Activated CD4-positive, alpha-beta T cell treated with anti-CD3 and anti-CD28 coated beads, Interleukin-2, amount 50 U/mL, for 4 hours (primary cell): ENCODE measurements around the gene NHLRC3.
"Not testable (repeated sequence)": the region's sequence is repeated elsewhere in the genome, so short reads cannot be mapped to it uniquely, and the experiment has no call there.

Experiments used
- DNase-seq, 2 experiments: peaks; one replicate each; pipeline ENCODE4 v3.0.0-alpha.2; 2020

NHLRC3 gene, protein sequence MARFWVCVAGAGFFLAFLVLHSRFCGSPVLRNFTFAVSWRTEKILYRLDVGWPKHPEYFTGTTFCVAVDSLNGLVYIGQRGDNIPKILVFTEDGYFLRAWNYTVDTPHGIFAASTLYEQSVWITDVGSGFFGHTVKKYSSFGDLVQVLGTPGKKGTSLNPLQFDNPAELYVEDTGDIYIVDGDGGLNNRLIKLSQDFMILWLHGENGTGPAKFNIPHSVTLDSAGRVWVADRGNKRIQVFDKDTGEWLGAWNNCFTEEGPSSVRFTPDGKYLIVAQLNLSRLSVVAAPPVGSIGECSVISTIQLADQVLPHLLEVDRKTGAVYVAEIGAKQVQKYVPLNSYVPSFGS

DNA sequence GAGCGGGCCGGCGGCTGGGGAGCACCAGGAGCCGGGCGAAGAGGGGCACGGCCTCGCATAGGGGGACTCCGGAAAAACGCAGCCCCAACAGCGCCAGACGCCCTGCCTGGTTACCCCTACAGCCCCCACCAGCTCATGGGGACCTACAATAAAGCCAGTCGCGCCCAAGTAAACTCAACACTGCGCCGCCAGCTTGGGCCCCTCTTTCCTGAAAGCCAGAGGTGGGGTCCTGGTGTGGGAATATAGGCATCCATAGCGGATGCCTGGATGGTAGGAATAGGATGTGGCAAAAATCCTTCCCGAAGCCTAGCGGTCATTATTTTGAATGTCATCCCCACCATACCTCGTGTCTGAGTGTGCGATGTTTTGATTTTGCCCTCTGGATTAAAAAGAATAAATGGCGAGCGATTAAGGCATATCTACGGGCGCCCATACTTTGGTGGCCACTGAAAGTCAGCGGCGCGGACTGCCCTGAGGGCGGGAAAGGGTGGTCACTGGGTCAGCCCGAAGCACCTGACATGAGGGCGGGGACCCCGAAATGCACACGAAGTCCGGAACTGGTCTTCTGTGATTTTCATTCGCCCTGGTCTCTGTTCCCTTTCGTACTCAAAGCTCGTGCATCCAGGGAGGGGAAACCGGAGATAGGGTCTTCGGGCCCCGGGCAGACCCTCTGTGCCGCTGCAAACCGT, at the start of gene NHLRC3, which contains the start of gene PROSER1:
TSS of gene NHLRC3 (plus strand) at position 577 of the 689 bp plus-strand sequence. CDS start 184 bp downstream, outside the sequence.
TSS of gene PROSER1 (minus strand) at position 210 of the 689 bp plus-strand sequence. CDS start 847 bp downstream, outside the sequence.
- peak; percentile 75 to 76 for DNase-seq

DNA sequence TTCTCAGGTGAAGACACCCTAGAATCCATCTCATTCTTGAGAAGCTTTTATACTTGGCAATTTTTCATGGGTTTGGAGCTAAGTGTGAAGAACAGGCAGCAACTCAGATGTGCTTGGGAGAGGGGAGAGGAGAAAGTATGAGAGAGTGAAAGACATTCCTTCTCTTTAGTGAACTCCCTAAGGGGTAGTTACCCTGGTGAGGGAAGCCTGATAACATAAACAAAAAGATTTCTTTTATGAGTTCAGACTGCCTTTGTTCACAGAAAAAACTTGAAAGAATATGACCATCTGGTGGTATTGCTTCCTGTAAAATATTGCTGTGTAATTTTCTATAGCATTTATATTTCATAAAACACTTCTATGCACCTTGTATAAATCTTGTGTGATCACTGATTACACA, 47.6 kb upstream of the NHLRC3 start, which contains the start of gene STOML3:
TSS of gene STOML3 (minus strand) at position 139 of the 400 bp plus-strand sequence. CDS start at position 29, 110 bp downstream.
- no peak for DNase-seq

DNA sequence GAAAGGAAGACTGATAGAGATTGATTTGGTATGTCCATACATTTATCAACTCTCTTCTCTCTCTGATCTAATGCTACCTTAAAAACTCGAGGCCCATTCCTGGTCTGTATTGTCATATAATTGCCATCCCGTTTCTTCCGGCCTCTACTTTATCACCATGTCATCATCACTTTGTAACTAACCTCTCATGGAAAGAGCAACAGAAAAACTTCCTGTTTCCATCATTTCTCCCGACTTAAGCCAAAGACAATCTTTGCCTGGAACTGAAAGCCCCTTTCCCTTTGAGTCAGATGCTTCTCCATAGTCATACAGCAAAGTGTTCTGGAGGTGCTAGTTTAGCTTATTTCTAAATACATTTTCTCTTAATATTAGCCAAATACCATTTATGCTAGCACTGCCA, 44.9 kb upstream of the NHLRC3 start:
- no peak for DNase-seq

DNA sequence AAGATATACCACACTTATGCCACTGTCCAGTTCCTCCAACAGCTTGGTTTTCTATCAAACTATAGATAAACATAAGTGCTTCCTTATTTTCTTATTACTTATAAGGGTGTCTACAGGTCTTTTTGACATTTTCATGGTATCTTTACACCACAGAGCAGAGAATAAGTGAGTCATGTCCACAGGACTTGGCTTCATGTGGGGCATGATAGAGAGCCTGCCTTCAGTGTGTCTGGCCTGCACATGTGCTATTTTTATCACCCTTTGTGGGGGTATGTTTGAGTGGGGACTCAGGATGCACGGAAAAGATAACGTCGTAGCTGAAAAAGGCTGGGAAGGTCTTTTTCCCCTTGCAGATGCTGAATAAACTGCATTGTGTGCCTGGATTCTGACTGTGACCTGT, 39.5 kb upstream of the NHLRC3 start:
- DNase-seq, result no peak

DNA sequence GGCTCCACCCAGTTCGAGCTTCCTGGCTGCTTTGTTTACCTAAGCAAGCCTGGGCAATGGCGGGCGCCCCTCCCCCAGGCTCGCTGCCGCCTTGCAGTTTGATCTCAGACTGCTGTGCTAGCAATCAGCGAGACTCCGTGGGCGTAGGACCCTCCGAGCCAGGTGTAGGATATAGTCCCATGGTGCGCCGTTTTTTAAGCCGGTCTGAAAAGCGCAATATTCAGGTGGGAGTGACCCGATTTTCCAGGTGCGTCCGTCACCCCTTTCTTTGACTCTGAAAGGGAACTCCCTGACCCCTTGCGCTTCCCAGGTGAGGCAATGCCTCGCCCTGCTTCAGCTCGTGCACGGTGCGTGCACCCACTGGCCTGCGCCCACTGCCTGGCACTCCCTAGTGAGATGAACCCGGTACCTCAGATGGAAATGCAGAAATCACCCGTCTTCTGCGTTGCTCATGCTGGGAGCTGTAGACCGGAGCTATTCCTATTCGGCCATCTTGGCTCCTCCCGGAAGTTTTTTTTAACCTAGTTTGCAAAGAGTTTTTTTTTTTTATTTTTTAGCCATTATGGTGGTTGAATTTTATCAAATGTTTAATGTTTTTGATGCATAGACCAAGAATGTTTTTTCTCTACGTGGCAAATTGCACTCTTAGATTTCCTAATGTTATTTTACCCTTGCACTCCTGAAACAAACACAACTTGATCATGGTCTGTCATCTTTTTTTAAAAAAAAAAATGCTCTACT, 31.7 kb upstream of the NHLRC3 start:
- DNase-seq, result not testable (repeated sequence)

DNA sequence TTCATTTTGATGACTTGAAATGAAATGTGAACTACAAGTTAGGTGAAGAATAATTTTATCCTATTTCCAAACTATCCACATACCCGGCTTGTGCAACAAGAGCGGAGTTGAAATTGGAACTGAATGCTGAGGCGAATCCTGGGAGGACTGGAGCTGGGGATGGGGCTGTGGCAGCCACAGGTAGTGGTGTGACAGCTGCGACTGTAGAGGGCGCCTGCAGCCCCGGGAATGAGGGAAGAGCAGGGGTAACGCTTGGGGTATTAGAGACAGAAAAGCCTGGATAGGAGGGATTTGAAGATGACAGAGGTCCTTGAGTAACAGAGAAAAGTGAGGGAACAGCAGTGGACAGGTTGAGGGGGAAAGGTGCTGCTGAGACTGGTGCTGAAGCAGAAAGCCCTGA, 25.6 kb upstream of the NHLRC3 start:
- DNase-seq, result no peak

DNA sequence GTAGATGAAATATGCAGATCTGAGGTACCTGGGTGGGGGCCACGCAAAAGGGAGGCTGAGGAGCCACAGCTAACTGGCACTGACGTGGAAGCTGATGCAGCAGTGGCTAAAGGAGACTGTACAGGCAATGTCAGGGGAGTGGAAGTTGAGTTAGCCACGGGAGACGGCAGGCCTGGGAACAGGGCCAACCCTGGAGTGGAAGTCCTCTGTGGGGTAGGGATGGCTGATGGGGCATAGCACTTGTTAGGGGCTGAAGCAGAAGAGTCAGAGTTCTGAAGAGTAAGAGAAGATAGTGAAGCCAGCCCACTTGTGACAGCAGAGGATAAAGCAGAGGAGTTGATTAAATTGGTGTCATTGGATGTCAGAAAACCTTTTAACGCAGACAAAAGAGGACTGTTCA, 24.8 kb upstream of the NHLRC3 start:
- no peak for DNase-seq

DNA sequence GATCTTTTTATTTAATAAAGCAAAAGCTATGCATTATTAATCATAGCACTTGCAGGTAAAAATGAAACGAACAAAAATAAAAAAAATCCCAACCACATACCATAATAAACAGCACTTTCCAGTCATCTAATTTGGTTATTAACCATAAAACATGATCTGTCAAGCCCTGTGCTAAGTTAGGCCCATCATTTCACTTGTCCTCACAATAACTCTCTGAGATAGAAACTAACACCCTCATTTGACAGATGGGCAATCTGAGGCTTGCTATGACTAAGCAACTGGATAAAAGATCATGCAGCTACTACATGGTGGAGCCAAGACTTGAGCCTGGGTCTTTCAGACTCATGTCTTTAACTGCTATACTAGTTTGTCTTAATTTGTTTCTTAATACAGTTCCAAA, 22.2 kb upstream of the NHLRC3 start:
- no peak for DNase-seq

DNA sequence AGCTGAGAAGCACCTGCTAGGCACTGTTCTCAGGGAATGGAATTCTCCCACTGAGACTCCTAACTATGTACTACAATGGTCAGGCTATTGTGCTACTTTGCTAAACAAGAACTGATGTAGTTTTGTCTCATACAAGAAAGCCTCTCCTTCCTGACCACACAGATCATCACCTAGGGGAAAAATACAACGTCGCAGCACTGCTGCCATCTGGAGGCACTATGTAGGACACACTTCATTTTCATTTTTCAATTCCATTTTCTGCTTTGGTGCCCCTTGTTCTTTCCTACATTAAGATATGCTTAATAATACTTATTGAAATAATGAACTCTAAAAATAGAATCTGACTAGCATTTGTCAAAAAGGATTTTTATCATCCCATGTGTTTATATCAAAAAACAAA, 21.5 kb upstream of the NHLRC3 start:
- DNase-seq, result no peak

DNA sequence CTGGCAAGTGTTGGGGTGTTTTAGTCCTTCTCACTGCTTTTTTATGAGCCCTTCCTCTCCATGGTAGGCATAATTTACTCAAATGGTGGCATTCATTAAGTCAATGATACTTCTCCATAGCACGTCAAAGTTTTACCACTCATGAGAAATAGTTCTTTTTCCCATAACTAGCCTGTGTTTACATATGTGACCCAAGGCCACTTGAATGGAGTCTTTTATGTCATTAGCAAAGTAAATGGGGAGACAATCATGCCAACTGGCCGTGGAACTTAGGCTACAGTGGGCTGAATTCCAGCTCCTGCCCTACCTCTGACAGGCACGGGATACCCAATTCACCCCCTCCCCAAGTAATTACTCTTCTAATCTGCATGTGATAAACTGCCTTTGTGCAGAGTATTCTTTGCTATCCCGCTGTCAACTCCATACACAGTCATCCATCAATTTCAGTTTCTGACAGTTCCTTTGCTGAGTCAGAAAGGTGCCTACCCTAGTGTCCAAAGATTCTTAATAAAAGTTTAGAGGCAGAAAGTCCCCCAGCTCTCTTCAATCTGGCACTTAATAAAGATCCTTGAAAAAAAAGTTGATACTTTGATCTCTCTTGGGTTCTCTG, 17.3 kb upstream of the NHLRC3 start:
- no peak for DNase-seq

DNA sequence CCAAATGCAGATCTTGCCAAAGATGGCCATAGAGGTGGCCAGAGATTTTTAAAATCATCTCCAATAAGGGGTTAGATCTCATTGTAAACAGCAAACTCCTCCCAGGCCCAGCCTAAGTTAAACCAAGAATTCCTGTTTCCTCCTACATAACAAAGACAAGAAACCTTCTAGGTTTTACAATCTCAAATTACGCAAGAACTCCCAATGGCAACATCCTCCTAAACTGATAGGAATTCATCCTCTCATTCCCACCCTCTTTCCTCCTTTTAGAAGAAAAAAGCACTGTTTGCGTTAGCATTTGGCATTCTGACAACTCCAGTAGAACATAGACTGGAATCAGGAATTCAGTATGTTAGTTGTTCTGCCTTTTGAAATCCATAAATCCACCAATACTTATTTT, 14.9 kb upstream of the NHLRC3 start:
- DNase-seq, result no peak

DNA sequence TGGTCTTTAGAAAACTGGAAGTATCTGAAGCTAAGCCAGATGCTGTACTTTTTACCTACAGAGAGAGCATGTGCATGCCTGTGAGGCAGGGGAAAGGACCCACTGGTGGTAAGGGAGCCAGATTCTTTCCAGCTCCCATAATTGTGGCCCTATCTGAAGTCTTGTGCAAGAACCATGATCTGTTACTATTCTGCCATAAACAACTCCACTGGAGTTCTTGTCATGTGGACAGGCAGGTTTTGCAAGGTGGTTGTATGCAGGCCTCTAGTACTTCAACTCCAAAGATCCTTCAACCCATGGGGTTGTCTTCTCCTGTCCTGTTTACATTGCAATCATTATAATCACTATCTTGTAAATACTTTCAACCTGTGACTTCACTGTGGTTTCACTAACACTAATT, 14.5 kb upstream of the NHLRC3 start:
- no peak for DNase-seq

DNA sequence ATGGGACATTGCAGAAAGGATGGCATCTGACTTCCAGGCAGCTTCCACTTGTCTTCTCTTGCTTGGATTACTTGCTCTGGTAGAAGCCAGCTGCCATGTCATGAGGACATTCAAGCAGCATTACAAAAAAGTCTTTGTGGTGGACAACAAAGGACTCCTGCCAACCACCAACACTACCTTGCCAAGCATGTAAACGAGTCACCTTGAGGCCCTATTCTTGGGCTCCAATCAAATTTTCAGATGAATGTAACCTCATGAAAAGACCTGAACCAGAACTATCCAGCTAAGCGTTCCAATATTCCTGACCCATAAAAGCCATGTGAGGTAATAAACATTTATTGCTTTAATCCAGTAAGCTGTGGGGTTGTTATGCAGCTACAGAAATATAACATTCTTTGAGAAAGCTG, 12.8 kb upstream of the NHLRC3 start:
- no peak for DNase-seq

DNA sequence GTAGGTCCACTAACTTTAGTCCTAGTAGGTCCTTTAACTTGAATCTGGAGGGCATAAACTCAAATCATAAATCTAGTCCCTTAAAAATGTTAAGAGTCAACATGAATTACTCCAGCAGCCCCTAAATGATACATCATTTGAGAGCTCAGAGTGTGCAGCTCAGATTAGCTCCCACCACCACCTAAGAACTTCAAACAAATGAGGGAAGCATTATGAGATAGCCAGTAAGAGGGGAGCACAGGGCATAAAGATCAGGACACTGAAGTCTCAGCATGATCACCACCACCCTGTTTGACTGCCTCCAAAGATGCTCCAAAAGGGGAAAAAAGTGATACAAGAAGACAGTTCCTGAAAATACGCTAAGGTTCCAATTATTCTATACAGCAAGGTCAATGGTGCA, 6.1 kb upstream of the NHLRC3 start:
- no peak for DNase-seq

DNA sequence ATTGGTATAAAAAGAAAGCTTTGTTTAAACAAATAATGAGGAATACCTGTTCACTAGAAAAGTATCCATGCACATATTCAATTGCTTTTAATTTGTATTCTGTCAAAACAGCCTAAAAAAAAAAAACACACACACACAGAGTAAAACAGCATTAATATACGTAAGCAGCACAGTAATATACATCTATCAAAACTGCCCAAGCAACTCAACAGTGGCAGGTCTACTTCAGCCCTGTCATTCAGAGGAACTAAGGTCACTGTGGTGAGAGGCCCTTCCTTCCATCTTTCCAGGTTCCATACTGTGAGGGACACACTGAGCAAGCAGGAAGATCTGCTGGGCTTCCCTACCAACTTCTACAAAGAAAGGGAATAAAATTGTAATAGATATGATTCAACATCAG, 4.2 kb upstream of the NHLRC3 start:
- DNase-seq, result no peak

DNA sequence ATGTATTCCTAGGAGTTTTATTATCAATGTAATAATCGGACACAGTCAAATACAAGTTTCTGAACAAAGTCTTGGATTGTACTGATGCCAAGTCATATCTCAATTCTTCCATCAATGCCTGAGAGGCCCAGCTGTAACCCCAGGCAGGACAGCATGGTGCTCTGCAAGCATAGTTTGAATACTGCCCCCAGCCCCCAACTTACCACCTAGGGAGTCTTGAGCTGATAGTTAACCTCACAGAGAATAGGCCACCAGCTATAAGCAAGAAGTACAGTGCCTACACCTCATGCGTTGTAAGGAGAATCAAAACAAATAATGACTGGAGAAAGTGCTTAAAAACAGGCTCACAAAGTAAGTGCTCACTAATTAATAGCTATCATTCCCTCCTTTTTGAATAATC, 3.1 kb upstream of the NHLRC3 start:
- DNase-seq, result no peak

DNA sequence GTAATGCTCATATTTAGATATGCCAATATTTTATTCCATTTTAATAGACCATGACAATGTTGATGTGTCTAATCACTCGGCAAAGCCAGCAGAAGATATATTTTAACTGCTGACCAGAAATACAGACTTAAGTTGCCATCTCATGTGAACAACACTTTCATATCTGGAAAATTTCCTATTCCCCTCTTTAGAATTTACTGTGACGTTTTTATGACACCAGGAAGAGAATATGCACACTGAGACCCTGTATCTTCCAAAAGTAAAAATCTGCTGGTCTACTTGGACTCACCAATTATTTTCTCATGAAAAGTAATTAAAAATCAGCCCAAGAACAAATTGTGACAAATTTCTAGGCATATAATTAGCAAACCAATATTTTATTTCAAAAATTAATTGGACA, 2.5 kb upstream of the NHLRC3 start:
- no peak for DNase-seq

DNA sequence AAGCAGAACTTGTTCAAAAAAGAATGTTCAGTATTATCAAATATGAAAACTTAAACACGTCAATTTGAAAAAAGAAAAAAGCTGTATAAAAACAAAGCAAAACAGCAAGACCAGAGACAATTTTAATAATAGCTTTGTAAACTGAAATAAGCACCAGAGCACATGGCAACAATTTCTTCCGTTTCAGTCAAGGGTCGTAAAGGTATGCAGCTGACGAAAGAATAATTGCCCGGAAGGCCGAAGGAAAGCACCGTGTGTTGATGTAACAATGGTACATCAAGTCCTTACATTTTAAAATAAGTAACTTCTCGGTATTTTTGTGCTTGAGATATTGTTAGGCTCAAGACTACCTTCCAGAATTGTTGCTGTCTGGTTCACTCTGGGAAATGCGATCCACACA, 2.0 kb upstream of the NHLRC3 start:
- DNase-seq, result peak in 1 of 2 experiments; percentile 13

DNA sequence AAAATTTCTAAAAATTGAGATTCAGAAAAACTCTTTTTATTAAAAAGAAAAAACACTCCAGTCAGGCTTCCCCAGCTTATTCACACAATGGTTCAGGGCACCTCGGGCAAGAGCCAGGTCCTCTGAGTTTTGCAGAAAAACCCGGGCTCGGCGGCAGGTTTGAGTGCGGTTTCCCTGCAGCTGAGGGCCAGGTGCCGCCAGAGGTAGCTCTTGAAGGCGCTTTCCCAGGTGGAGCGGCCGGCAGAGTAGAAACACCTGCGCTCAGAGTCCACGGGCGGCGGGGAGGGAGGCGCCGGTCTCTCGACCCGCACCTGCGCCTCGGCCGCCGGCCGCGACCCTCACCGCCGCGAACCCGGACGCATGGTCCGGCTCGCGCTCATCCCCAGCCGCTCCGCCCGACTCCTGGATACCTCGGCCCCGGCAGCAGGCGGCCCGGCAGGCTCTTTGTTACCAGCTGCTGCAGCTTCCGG, 811 bp upstream of the NHLRC3 start:
- peak in 1 of 2 experiments; percentile 30 for DNase-seq

DNA sequence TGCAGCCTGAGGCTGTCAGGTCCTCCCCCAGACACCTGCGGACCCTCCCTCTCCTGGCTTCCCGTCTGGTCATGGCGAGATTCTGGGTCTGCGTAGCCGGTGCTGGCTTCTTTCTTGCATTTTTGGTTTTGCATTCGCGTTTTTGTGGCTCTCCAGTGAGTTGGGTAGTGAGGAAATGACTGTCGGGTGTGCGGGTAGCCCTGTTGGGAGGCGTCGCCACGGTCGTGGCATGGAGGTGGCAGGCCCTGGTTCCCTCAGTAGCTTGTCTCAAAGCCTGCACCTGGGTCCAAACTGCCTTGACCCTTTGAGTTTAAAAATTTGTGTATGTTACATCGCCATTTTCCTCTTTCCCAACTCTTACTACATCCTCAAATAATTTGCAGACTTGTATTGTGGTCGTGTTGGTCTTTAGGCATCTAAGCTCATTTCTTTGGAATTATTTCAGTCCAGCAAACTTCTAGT, 344 bp downstream of the NHLRC3 start:
- DNase-seq, result peak; percentile 36 to 38

DNA sequence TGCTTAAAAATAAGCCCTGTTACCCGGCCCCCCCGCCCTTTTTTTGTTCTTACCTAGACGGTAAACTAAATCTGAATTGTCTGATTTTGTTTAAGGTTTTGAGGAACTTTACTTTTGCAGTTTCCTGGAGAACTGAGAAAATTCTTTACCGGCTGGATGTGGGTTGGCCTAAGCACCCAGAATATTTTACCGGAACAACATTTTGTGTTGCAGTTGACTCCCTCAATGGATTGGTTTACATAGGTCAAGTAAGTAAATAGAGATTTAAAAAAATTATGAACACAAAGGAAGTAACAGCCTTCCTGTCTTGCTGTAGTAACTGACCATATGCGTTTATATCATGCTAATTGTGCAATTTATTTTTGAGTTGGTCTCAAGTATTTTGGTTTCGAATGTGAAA, 785 bp downstream of the NHLRC3 start:
- no peak for DNase-seq

DNA sequence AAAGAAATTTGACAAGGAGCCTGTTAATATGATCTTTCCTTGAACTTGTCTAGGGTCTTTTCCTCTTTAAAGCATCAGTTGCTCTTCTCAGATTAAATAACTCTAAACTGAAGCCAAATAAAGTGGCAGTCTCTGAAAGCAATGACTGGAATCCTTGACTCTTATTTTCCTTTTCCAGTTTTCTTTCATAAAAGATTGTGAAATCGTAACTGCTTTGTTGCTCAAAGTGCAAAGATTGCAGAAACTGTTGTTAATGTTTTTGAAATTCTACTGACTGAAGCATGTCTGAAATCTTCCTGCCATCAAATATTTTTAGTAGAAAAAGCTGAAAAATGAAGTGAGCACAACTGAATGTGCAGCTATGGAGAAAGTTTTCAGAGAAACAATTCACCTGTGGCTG, 1.9 kb downstream of the NHLRC3 start:
- DNase-seq, result no peak

DNA sequence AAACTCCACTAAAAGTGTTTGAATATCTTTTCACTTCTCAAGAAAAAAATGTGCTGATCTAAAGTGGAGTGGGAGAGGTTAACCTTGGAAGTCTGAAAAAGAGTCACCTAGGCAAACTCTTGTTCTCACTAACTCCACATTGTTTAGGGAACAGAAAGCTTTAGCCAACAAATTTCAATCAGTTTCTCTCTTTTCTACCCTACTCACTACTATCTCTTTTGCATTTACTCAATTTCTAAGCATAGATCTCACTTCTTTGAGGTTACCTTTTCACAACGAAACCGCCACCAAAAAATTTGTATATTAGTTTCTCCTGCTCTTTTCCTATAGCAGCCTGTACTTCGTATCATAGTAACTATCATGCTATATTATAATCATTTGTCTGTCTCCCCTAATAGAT, 6.3 kb downstream of the NHLRC3 start:
- DNase-seq, result no peak
